ENCODE data around the gene ST3GAL3. TPM values are rescaled to one million over a fixed set of nuclear protein-coding genes. Genes with fewer than 3 reads are reported as not detected.

The ST3GAL3 gene
- total and polyA plus RNA-seq, 3 donors from 2014 or later = 42.9 to 62.0 (median 50.7) TPM

DNA sequence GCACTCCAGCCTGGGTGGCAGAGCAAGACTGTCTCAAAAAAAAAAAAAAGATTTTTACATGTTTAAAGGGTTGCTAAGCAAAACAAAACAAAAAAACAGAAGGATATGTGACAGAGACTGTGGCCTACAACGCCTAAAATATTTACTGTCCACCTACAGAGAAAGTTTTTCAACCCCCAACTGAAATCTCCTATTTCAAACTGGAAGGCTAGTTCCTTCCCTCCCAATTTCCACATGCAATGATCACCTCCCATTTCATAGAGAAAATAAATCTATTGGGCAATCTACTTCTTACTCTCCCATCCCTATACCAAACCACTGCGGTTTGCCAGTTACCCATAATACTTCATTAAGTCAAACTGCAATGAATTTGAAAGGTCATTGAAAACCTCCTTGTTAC is 74.2 kb downstream of the ST3GAL3 start:
- Histone ChIP-seq H3K4me3 (no peak overlapping the region), H3K4me1 (no peaks in the 10 kb centered on the region), H3K27ac (no peak overlapping the region), H3K9me3 (no peaks in the 10 kb centered on the region), H3K27me3 (no peaks in the 10 kb centered on the region), H3K36me3 (ENCODE audit: low read depth, missing control alignments) (no peaks in the 10 kb centered on the region)
- WGBS, 2 donors = 86 to 87% methylated on average over 2 of the region's 2 CpGs
- intact Hi-C loops (cut with DNase I; ENCODE audit: low total_unique reads) = no loop called here
- no peak for DNase-seq
- no peak for TF ChIP-seq POLR2A (IDR thresholded peaks at IDR 0.05)
- TF ChIP-seq, protein P1, sequence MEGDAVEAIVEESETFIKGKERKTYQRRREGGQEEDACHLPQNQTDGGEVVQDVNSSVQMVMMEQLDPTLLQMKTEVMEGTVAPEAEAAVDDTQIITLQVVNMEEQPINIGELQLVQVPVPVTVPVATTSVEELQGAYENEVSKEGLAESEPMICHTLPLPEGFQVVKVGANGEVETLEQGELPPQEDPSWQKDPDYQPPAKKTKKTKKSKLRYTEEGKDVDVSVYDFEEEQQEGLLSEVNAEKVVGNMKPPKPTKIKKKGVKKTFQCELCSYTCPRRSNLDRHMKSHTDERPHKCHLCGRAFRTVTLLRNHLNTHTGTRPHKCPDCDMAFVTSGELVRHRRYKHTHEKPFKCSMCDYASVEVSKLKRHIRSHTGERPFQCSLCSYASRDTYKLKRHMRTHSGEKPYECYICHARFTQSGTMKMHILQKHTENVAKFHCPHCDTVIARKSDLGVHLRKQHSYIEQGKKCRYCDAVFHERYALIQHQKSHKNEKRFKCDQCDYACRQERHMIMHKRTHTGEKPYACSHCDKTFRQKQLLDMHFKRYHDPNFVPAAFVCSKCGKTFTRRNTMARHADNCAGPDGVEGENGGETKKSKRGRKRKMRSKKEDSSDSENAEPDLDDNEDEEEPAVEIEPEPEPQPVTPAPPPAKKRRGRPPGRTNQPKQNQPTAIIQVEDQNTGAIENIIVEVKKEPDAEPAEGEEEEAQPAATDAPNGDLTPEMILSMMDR (IDR thresholded peaks at IDR 0.05) = no peak

DNA sequence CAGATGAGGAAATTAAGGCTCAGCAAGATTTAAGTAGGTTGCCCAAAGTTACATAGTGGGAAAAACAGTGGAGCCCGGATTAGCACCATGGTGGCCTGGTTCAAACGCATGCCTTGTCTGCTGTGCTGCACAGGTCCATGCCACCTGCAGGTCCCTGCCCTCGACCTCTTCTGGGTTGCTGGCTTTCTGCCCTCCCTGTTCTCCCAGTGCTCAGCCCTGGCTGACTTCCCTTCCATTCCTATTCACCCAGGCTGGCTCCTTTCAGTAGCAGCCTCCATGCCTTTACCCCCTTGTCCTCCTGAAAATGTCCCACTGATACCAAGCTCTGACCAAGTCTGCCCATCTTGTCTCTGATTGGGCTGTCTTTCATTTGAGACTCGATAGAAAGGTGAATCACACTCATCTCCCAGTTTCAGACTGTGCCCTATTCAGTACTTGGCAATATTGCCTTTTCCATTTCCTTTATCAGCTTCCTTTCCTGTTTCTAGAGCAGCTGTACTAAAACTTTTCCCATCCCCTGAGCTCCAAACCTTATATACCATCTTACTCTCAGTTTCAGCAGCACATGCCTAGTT is 75.8 kb downstream of the ST3GAL3 start:
- no peak overlapping the region for H3K27ac ChIP-seq
- no peaks in the 10 kb centered on the region for H3K4me1 ChIP-seq
- WGBS, 2 donors = 84 to 89% methylated on average over 4 of the region's 4 CpGs

DNA sequence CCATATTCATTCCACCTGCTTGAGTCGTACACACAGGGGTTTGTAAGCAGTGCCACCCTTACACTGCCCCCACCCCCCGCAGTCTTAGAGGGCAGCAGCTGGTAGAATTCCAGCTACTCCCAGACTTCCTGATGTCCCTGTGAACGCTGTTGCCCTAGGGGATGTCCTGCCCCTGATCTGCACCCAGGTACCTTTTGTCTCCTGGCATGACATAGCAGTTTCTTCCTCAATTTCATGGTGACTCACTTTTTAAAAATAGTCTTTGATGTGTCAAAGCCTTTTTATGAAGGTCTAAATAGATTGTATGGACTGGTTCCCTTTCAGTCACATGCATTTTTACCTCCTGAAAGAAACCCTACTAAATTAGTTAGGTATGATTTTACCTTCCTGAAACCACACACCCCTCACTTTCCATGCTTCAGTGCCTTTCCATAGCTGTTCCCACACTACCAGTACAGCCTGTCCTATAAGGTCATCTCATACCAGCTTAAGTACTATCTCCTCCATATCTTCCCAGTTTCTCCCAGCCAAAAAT is 76.4 kb downstream of the ST3GAL3 start:
- Histone ChIP-seq H3K36me3 (ENCODE audit: low read depth, missing control alignments) (no peaks in the 10 kb centered on the region), H3K9me3 (no peaks in the 10 kb centered on the region), H3K4me1 (no peaks in the 10 kb centered on the region), H3K27me3 (no peaks in the 10 kb centered on the region), H3K27ac (no peak overlapping the region), H3K4me3 (no peak overlapping the region)
- WGBS, 2 donors = 88 to 93% methylated on average over 3 of the region's 3 CpGs
- intact Hi-C loops (cut with DNase I; ENCODE audit: low total_unique reads) = no loop called here
- no peak for TF ChIP-seq POLR2A (IDR thresholded peaks at IDR 0.05)
- TF ChIP-seq, protein P1 (IDR thresholded peaks at IDR 0.05) = no peak
- no peak for DNase-seq

More for the DNA sequence above, 75.8 kb downstream of the ST3GAL3 start:
- no peak for DNase-seq
- no peaks in the 10 kb centered on the region for H3K27me3 ChIP-seq
- no peak for TF ChIP-seq POLR2A (IDR thresholded peaks at IDR 0.05)
- TF ChIP-seq, protein P1 (IDR thresholded peaks at IDR 0.05) = no peak
- intact Hi-C loops (cut with DNase I; ENCODE audit: low total_unique reads) = no loop called here
- H3K36me3 ChIP-seq (ENCODE audit: low read depth, missing control alignments) = no peaks in the 10 kb centered on the region
- H3K9me3 ChIP-seq = no peaks in the 10 kb centered on the region
- H3K4me3 ChIP-seq = no peak overlapping the region

GRCh38 chr1:43786201-43786958 is 79.0 kb downstream of the ST3GAL3 start:
- no peaks in the 10 kb centered on the region for H3K4me1 ChIP-seq
- no peak for DNase-seq
- H3K4me3 ChIP-seq = no peak overlapping the region
- TF ChIP-seq POLR2A (IDR thresholded peaks at IDR 0.05) = no peak
- TF ChIP-seq, protein P1 (IDR thresholded peaks at IDR 0.05) = no peak
- H3K27me3 ChIP-seq = no peaks in the 10 kb centered on the region
- H3K9me3 ChIP-seq = no peaks in the 10 kb centered on the region
- H3K36me3 ChIP-seq (ENCODE audit: low read depth, missing control alignments) = no peaks in the 10 kb centered on the region
- WGBS, 2 donors = 69 to 72% methylated on average over 13 of the region's 13 CpGs
- no peak overlapping the region for H3K27ac ChIP-seq
- intact Hi-C loops (cut with DNase I; ENCODE audit: low total_unique reads) = no loop called here

Data from testis (tissue), 3 donors.